H9 (cell line): ENCODE data around the gene BACH2. TPM values are rescaled to one million over a fixed set of nuclear protein-coding genes. Genes with fewer than 3 reads are reported as not detected.

ENCODE experiments used
- DNase-seq: peaks from one replicate; pipeline ENCODE4 v3.0.0-alpha.2; 2017
- H2AFZ ChIP-seq: one replicate; pipeline ENCODE4 v1.6.1; 2013; ENCODE audit warnings: mild to moderate bottlenecking, low read length, control low read depth, moderate library complexity
- H2AK5ac ChIP-seq: 2 replicates; pipeline ENCODE4 v1.6.1; 2013; ENCODE audit warnings: low read length, control low read depth, mixed read lengths; ENCODE audit not compliant: insufficient read length
- H2BK120ac ChIP-seq: one replicate; pipeline ENCODE4 v1.6.1; 2013; ENCODE audit warnings: low read depth, mild to moderate bottlenecking, low read length, control low read depth, inconsistent platforms; ENCODE audit not compliant: poor library complexity, severe bottlenecking
- H2BK12ac ChIP-seq: 2 replicates; pipeline ENCODE4 v1.6.1; 2013; ENCODE audit warnings: low read length, control low read depth, mixed read lengths, low read depth; ENCODE audit not compliant: insufficient read length
- H2BK15ac ChIP-seq: 2 replicates; pipeline ENCODE4 v1.6.1; 2013; ENCODE audit warnings: low read depth, low read length, control low read depth
- H2BK20ac ChIP-seq: one replicate; pipeline ENCODE4 v1.6.1; 2013; ENCODE audit warnings: low read depth, mild to moderate bottlenecking, low read length, control low read depth, inconsistent platforms; ENCODE audit not compliant: poor library complexity, severe bottlenecking
- H2BK5ac ChIP-seq: 2 replicates; pipeline ENCODE4 v1.6.1; 2013; ENCODE audit warnings: low read length, control low read depth, mixed read lengths; ENCODE audit not compliant: insufficient read length
- H3K14ac ChIP-seq: 2 replicates; pipeline ENCODE4 v1.6.1; 2013; ENCODE audit warnings: low read length, control low read depth; ENCODE audit not compliant: insufficient read depth
- H3K18ac ChIP-seq: 2 replicates; pipeline ENCODE4 v1.6.1; 2013; ENCODE audit warnings: low read depth, mild to moderate bottlenecking, mixed read lengths, low read length, control low read depth; ENCODE audit not compliant: insufficient read length
- H3K23ac ChIP-seq: 2 replicates; pipeline ENCODE4 v1.6.1; 2013; ENCODE audit warnings: low read length, control low read depth, mixed read lengths, low read depth; ENCODE audit not compliant: insufficient read length
- H3K23me2 ChIP-seq: 2 replicates; pipeline ENCODE4 v1.6.1; 2013; ENCODE audit warnings: low read depth, mild to moderate bottlenecking, mixed read lengths, low read length, control low read depth; ENCODE audit not compliant: insufficient read length, poor library complexity, severe bottlenecking
- H3K27ac ChIP-seq: 2 replicates; pipeline ENCODE4 v1.5.1; 2013; ENCODE audit warnings: low read length, control low read depth, mixed read lengths, low read depth; ENCODE audit not compliant: insufficient read length
- H3K27me3 ChIP-seq: 2 replicates; pipeline ENCODE4 v1.6.1; 2013; ENCODE audit warnings: low read length, control low read depth, inconsistent platforms; ENCODE audit not compliant: insufficient read depth
- H3K4ac ChIP-seq: 2 replicates; pipeline ENCODE4 v1.6.1; 2013; ENCODE audit warnings: low read depth, mild to moderate bottlenecking, control low read depth, inconsistent platforms, low read length, moderate library complexity
- H3K4me1 ChIP-seq: 2 replicates; pipeline ENCODE4 v1.6.1; 2013; ENCODE audit warnings: low read length, control low read depth, inconsistent platforms; ENCODE audit not compliant: insufficient read depth
- H3K4me2 ChIP-seq: 2 replicates; pipeline ENCODE4 v1.6.1; 2013; ENCODE audit warnings: low read length, control low read depth, mixed read lengths; ENCODE audit not compliant: insufficient read length, insufficient read depth
- H3K56ac ChIP-seq: 2 replicates; pipeline ENCODE4 v1.6.1; 2013; ENCODE audit warnings: low read depth, mild to moderate bottlenecking, mixed read lengths, low read length, control low read depth; ENCODE audit not compliant: insufficient read length
- H3K79me1 ChIP-seq: 2 replicates; pipeline ENCODE4 v1.6.1; 2013; ENCODE audit warnings: low read depth, mild to moderate bottlenecking, moderate library complexity, low read length, control low read depth, inconsistent platforms; ENCODE audit not compliant: insufficient read depth, poor library complexity, severe bottlenecking
- H3K79me2 ChIP-seq: 2 replicates; pipeline ENCODE4 v1.6.1; 2013; ENCODE audit warnings: low read length, control low read depth, inconsistent platforms; ENCODE audit not compliant: insufficient read depth
- H3K9ac ChIP-seq: 2 replicates; pipeline ENCODE4 v1.6.1; 2013; ENCODE audit warnings: low read length, control low read depth, mixed read lengths; ENCODE audit not compliant: insufficient read length; ENCODE audit errors: extremely low read depth
- H3K9me3 ChIP-seq: one replicate; pipeline ENCODE4 v1.6.1; 2013; ENCODE audit warnings: low read depth, low read length, inconsistent platforms; ENCODE audit not compliant: control insufficient read depth
- H3T11ph ChIP-seq: one replicate; pipeline ENCODE4 v1.6.1; 2013; ENCODE audit warnings: mild to moderate bottlenecking, low read length, control low read depth, inconsistent platforms
- H4K20me1 ChIP-seq: one replicate; pipeline ENCODE4 v1.6.1; 2013; ENCODE audit not compliant: control insufficient read depth, insufficient read length, insufficient read depth
- H4K5ac ChIP-seq: 2 replicates; pipeline ENCODE4 v1.6.1; 2013; ENCODE audit warnings: low read depth, mild to moderate bottlenecking, mixed read lengths, low read length, control low read depth; ENCODE audit not compliant: insufficient read length
- H4K8ac ChIP-seq: replicated peaks from 2 replicates; pipeline ENCODE4 v1.6.1; 2013; ENCODE audit warnings: low read length, control low read depth, mixed read lengths, low read depth; ENCODE audit not compliant: insufficient read length
- H4K91ac ChIP-seq: 2 replicates; pipeline ENCODE4 v1.6.1; 2013; ENCODE audit warnings: low read depth, mild to moderate bottlenecking, moderate library complexity, mixed read lengths, low read length, control low read depth; ENCODE audit not compliant: insufficient read length
- H3K27ac Mint-ChIP-seq, 3 experiments: 2 replicates in 2 of 3; 3 replicates in 1 of 3; pipeline ENCODE4 v1.8.0; 2020 to 2021; ENCODE audit warnings: mixed read lengths in 3 of 3, mild to moderate bottlenecking in 1 of 3, moderate library complexity in 1 of 3
- H3K27me3 Mint-ChIP-seq: 2 replicates; pipeline ENCODE4 v1.8.0; 2021; ENCODE audit warnings: low read depth, mild to moderate bottlenecking, moderate library complexity, mixed read lengths
- H3K36me3 Mint-ChIP-seq, 3 experiments: 2 replicates in 2 of 3; 3 replicates in 1 of 3; pipeline ENCODE4 v1.8.0; 2020 to 2021; ENCODE audit warnings: low read depth in 3 of 3, mixed read lengths in 3 of 3; ENCODE audit not compliant: insufficient read depth in 1 of 3
- H3K4me1 Mint-ChIP-seq, 2 experiments: 2 replicates each; pipeline ENCODE4 v1.8.0; 2020; ENCODE audit warnings: mixed read lengths in 2 of 2
- H3K4me3 Mint-ChIP-seq, 2 experiments: 2 replicates in 1 of 2; 3 replicates in 1 of 2; pipeline ENCODE4 v1.8.0; 2020 to 2021; ENCODE audit warnings: mild to moderate bottlenecking in 2 of 2, mixed read lengths in 2 of 2, moderate library complexity in 1 of 2
- H3K9me3 Mint-ChIP-seq, 2 experiments: 2 replicates in 1 of 2; 3 replicates in 1 of 2; pipeline ENCODE4 v1.8.0; 2020; ENCODE audit warnings: mild to moderate bottlenecking in 2 of 2, mixed read lengths in 2 of 2, moderate library complexity in 1 of 2
- CTCF ChIP-seq: fragments of 200-600 bp; sonication (generic); conservative IDR thresholded peaks from 3 replicates; pipeline ENCODE4 v1.8.0; 2021; ENCODE audit warnings: antibody characterized with exemption, mild to moderate bottlenecking
- WGBS: extraction: QIAGEN DNeasy Blood & Tissue Kit; methylation state at CpG from one replicate; pipeline ENCODE4 v1.1.7; 2013; ENCODE audit warnings: missing lambda C conversion rate, low lambda C conversion rate, mixed read lengths; ENCODE audit not compliant: insufficient read length; ENCODE audit errors: extremely low coverage; 5-methylcytosine and 5-hydroxymethylcytosine counted together
- total RNA-seq: library from RNA; stranded (reverse); gene quantifications from 2 replicates; pipeline ENCODE4 v1.2.1, GENCODE V29; 2021

BACH2 gene
- total RNA-seq, 1 experiment from 2014 or later = 2.0 TPM

- no peaks in the 10 kb centered on the region for H3K27me3 Mint-ChIP-seq
- Histone ChIP-seq H3K27ac (no peak overlapping the region), H4K91ac (no peak overlapping the region), H3K9me3 (no peaks in the 10 kb centered on the region), H4K5ac (no peak overlapping the region), H3K4ac (no peak overlapping the region), H3K79me1 (no peaks in the 10 kb centered on the region), H3K56ac (no peak overlapping the region), H2BK20ac (no peak overlapping the region), H3K18ac (no peak overlapping the region), H3K4me2 (no peak overlapping the region), H2BK5ac (no peak overlapping the region), H3K27me3 (no peaks in the 10 kb centered on the region), H4K8ac (no peak overlapping the region), H3K9ac (no peak overlapping the region), H3K23me2 (no peaks in the 10 kb centered on the region), H2BK15ac (no peak overlapping the region), H3K79me2 (no peaks in the 10 kb centered on the region), H3T11ph (no peak overlapping the region), H2BK120ac (no peak overlapping the region), H2BK12ac (no peak overlapping the region), H2AK5ac (no peak overlapping the region), H4K20me1 (peaks cover 2% of the 10 kb centered on the region), H3K4me1 (peaks cover 5% of the 10 kb centered on the region; the same call in 1 of the 2 replicates), H3K14ac (no peak overlapping the region), H2AFZ (no peak overlapping the region), H3K23ac (no peak overlapping the region)
- no peaks in the 10 kb centered on the region for H3K9me3 Mint-ChIP-seq
- no peak overlapping the region for H3K4me3 Mint-ChIP-seq
- WGBS = no CpG with 5 or more reads among the region's 4 CpGs
- no peaks in the 10 kb centered on the region for H3K36me3 Mint-ChIP-seq
- TF ChIP-seq CTCF = no peak
- no peaks in the 10 kb centered on the region for H3K4me1 Mint-ChIP-seq
- H3K27ac Mint-ChIP-seq = no peak overlapping the region
- no peak for DNase-seq
Measured at GRCh38 chr6:90040931-90041330, 255.7 kb downstream of the BACH2 start.
